ENCODE measurements around the gene TIGD4.
A peak's percentile ranks its signal among the peaks of the same experiment; 100 is the strongest.
"Not testable (repeated sequence)": the region's sequence is repeated elsewhere in the genome, so short reads cannot be mapped to it uniquely, and the experiment has no call there.

Gene TIGD4

GRCh38 chr4:152785639-152786615, 6.4 kb upstream of the TIGD4 start:
- H3K27ac ChIP-seq, result peak overlapping the region in 8 of 21 experiments; percentile 4 to 63 (median 26)

GRCh38 chr4:152784490-152785350, 5.2 kb upstream of the TIGD4 start:
- Histone ChIP-seq H3K4me3 (no peak overlapping the region), H3K27ac (no peak overlapping the region)

More at GRCh38 chr4:152785639-152786615, 6.4 kb upstream of the TIGD4 start:
- no peak overlapping the region for H3K4me3 ChIP-seq

GRCh38 chr4:152780267-152780778, 793 bp upstream of the TIGD4 start:
- H3K27ac ChIP-seq, result peak overlapping the region; percentile 2 to 94 (median 85)
- peak overlapping the region; percentile 56 to 91 (median 71) for H3K4me3 ChIP-seq

- Histone ChIP-seq H3K27ac (peak overlapping the region; percentile 11 to 94 (median 85)), H3K4me3 (peak overlapping the region; percentile 56 to 91 (median 71))
Observed at GRCh38 chr4:152778656-152779512, 646 bp downstream of the TIGD4 start.

GRCh38 chr4:152777488-152777887, 2.0 kb downstream of the TIGD4 start:
- H3K4me3 ChIP-seq, result no peak overlapping the region
- no peak overlapping the region for H3K27ac ChIP-seq

- no peak overlapping the region for H3K27ac ChIP-seq
- no peak overlapping the region for H3K4me3 ChIP-seq
Observed at GRCh38 chr4:152776352-152776751, 3.2 kb downstream of the TIGD4 start.

- Histone ChIP-seq H3K27ac (no peak overlapping the region), H3K4me3 (no peak overlapping the region)
Observed at GRCh38 chr4:152773953-152774352, 5.6 kb downstream of the TIGD4 start.

- Histone ChIP-seq H3K27ac (no peak overlapping the region), H3K4me3 (no peak overlapping the region)
Observed at GRCh38 chr4:152773339-152773738, 6.2 kb downstream of the TIGD4 start.

- Histone ChIP-seq H3K27ac (peak overlapping the region in 1 of 21 experiments; percentile 22), H3K4me3 (no peak overlapping the region)
Observed at GRCh38 chr4:152771741-152772533, 7.6 kb downstream of the TIGD4 start.

GRCh38 chr4:152765069-152765737, 14.3 kb downstream of the TIGD4 start:
- not testable (repeated sequence) for H3K4me3 ChIP-seq, H3K27ac ChIP-seq

- H3K4me3 ChIP-seq, result no peak overlapping the region
- H3K27ac ChIP-seq, result no peak overlapping the region
Observed at GRCh38 chr4:152763796-152764195, 15.7 kb downstream of the TIGD4 start.

GRCh38 chr4:152748619-152749018, 30.9 kb downstream of the TIGD4 start:
- Histone ChIP-seq H3K27ac (no peak overlapping the region), H3K4me3 (no peak overlapping the region)

GRCh38 chr4:152747444-152747843, 32.1 kb downstream of the TIGD4 start:
- Histone ChIP-seq H3K27ac (no peak overlapping the region), H3K4me3 (no peak overlapping the region)

- H3K4me3 ChIP-seq, result no peak overlapping the region
Observed at GRCh38 chr4:152738827-152739226, 40.7 kb downstream of the TIGD4 start.

GRCh38 chr4:152735906-152736305, 43.6 kb downstream of the TIGD4 start:
- H3K27ac ChIP-seq, result no peak overlapping the region

More at GRCh38 chr4:152738827-152739226, 40.7 kb downstream of the TIGD4 start:
- no peak overlapping the region for H3K27ac ChIP-seq

GRCh38 chr4:152735396-152735859, 44.1 kb downstream of the TIGD4 start:
- Histone ChIP-seq H3K4me3 (no peak overlapping the region), H3K27ac (no peak overlapping the region)

More at GRCh38 chr4:152735906-152736305, 43.6 kb downstream of the TIGD4 start:
- no peak overlapping the region for H3K4me3 ChIP-seq

- Histone ChIP-seq H3K27ac (no peak overlapping the region), H3K4me3 (no peak overlapping the region)
Observed at GRCh38 chr4:152734699-152735050, 44.9 kb downstream of the TIGD4 start.
